Subcutaneous preadipocyte (primary cell): ENCODE data around the gene BRAT1. TPM values are rescaled to one million over a fixed set of nuclear protein-coding genes. Genes with fewer than 3 reads are reported as not detected.

ENCODE experiments used
- small RNA-seq: library from RNA; depleted of rRNA; stranded (forward); fragments of <200 nt; gene quantifications from one replicate; pipeline ENCODE3, GENCODE V24; 2012
- total RNA-seq: library from RNA; depleted of rRNA; stranded (reverse); fragments of >200 nt; gene quantifications from 2 replicates; pipeline ENCODE4 v1.2.3, GENCODE V29; 2012

Gene BRAT1
- 26.8 and 30.5 TPM in 2 replicates for total RNA-seq

GRCh38 chr7:2555121-2556052, at the start of gene BRAT1:
BRAT1 (minus strand) TSS chr7:2555524; CDS start chr7:2554431, 1,093 bp downstream.

GRCh38 chr7:2558629-2559282, 3.4 kb upstream of the BRAT1 start, which contains the start of gene IQCE:
IQCE (plus strand) TSS chr7:2558979; CDS start chr7:2559182, 203 bp downstream.

DNA sequence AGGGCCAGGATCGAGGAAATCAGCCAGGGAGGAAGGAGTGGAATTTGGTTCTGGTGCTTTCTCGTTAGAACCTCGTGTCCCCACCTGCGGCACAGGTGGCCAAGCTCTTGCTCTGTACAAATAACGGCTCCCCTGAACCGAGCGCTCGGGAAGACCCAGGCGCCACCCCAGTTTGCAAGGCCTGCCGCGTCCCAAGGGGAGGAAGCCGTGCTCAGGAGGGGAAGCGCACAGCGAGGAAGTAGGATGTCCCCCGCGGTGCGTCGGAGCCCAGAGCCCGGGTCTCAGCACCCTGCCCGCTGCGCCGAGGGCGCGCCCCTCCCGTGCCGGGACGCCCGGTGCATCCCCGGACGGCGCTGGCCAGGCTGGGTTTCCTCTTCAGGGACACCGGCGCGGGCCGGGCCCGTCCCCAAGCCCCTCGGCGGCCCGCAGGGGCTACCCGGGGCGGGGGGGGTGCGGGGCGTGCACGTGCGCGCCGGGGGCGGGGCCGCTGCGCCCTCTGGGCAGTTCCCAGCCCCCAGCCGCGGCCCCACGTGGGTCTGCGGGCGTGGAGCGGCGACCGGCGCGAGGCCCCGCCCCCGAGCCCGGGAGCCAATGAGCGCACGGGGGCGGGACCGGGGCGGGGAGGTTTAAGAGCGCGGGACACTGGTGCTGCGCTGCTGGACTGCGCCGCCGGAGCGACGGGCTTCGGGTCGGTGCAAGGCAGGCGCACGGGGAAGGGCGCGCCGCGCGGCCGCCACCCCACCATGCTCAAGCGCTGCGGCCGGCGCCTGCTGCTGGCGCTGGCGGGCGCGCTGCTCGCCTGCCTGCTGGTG, 36.0 kb downstream of the BRAT1 start, which contains the start of gene LFNG:
TSS of gene LFNG (plus strand) at position 656 of the 812 bp plus-strand sequence. CDS start at position 744, 88 bp downstream.

Small RNA genes within 50 kb of the gene (small RNA-seq; reads per million reads assigned to genes)
- not detected for gene MIR4648

Other genes with a start within 250 kb of the BRAT1 start
- 17.3 and 23.7 TPM in 2 replicates for gene SNX8, start 241.1 kb downstream of the BRAT1 start, total RNA-seq
- gene EIF3B, start 200.7 kb downstream of the BRAT1 start, total RNA-seq: 191 and 238 TPM in 2 replicates
- gene CHST12, start 151.9 kb downstream of the BRAT1 start, total RNA-seq: 1.8 and 2.7 TPM in 2 replicates
- not detected in 2 replicates for gene GRIFIN, start 79.1 kb downstream of the BRAT1 start, total RNA-seq
- 1.1 and 3.7 TPM in 2 replicates for gene LFNG, start 35.8 kb downstream of the BRAT1 start, total RNA-seq
- gene IQCE, start 3.5 kb upstream of the BRAT1 start, total RNA-seq: 9.2 and 11.7 TPM in 2 replicates
- gene TTYH3, start 76.5 kb upstream of the BRAT1 start, total RNA-seq: 19.0 and 24.6 TPM in 2 replicates
- gene AMZ1, start 132.7 kb upstream of the BRAT1 start, total RNA-seq: under 0.01 TPM in 1 of 2 replicates, not detected in the other